NCI-H146 treated with DMSO at 0.1 percent for 48 hours (cell line): ENCODE data around the gene PNPLA7.

ENCODE experiments used
- DNase-seq: peaks from one replicate; lab custom pipeline; 2025; ENCODE audit not compliant: unreplicated experiment; lab: John Stamatoyannopoulos, UW

Gene PNPLA7

DNA sequence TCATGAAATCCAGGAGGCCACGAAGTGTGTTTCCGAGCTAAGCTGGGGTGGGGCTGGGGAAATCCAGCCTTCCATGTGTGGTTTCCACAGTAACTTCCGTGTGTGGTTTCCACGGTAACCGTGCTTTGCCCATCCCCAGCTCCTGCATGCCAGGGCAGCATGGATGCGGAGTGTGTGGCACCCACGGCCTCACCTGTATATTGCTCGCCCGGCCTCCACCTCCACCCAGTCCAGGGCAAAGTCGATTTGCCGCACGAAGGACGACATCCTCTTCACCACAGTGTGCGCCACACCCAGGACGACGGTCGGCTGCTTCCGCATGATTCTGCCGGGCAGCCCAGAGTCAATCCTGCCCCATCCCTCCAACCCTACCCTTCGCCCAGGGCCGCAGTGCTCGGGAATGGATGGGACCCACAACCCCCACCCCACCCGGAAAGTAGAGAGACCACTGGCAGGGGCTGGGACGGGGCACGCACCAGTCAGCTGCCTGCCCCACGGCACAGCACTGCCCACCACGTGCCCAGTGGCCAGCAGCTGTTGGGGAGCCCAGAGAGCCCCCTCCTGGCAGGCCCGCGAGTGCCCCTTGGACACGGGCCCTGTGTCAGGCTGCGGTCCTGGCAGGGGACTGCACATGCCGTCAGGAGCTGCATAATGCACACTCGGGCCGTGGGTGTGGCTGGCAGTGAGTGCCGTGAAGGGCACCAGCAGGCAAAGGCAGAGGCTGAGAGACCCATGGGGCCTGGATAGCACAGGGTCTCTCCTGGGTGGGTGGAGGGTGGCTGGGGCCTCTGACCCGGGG lies 52.1 kb downstream of the PNPLA7 start:
- DNase-seq = no peak

DNA sequence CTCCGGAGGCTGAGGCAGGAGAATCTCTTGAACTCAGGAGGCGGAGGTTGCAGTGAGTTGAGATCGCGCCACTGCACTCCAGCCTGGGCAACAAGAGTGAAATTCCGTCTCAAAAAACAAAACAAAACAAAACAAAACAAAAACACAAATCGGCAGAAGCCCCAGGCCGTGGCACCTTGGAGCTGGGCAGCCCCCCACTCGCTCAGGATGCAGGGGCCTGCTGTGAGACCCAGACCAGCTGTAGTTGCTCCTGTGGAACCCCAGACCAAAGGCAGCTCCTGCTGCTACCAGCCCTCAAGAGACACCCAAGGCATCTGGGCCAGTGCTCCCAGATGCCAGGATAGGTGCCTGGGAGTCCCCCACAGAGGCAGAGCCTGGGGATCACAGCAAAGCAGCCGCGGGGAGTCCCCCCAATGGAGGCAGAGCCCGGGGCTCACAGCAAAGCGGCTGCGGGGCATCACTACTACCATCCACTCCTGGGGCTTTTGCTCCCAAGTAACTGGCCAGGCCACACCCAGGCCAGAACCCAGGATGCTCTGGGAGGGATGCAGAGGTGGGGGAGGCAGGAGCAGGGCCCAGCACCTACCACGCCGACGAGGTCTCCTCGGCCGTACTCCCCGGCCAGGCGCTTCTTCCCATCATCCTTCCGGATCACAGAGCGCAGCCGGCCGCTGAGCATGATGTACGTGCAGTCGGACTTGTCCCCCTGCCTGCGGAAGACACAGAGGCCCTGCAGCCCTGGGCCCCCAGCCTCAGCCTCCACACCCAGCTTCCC lies 53.4 kb downstream of the PNPLA7 start:
- no peak for DNase-seq

DNA sequence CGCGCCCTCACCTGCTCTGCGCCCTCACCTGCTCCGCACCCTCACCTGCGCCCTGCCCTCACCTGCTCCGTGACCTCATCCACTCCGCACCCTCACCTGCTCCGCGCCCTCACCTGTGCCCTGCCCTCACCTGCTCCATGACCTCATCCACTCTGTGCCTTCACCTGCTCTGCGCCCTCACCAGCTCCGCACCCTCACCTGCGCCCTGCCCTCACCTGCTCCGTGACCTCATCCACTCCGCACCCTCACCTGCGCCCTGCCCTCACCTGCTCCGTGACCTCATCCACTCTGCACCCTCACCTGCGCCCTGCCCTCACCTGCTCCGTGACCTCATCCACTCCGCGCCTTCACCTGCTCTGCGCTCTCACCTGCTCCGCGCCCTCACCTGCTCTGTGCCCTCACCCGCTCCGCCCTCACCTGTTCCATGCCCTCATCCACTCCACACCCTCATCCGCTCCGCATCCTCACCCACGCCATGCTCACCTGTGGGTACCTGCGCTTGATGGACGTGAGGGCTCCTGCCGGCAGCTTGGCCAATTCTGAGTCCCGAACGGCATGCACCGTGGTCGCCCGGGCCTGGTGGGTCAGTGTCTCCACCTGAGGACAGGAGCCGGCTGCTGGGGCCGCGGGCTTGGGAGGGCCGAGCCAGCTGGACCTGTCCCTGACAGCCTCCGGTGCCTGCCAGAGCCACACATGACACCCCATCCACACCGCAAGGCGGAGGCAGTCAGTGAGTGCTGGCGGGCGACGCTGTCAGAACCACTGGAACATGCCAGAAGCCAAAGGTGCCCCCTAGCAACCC lies 55.5 kb downstream of the PNPLA7 start:
- DNase-seq = no peak

DNA sequence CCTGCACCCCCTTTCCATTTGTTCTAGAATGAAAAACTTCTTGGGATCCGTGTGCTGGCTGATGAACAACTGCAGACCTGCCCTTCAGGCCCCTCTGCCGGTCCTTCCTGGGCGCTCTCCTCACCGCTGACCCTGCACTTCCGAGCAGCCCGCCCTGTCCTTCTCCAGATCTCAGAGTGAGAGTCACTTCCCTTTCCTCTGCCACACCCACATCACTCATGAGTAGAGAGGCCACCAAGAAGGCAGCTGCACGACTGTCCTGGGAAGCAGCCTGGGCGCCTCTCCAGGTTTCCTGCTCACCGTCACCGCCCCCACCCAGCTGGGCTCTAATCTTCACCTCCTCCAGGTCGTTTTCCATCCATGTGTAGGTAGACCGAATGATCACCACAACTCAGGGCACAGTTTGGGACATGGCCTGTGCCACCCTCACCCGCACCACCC lies 56.1 kb downstream of the PNPLA7 start:
- DNase-seq = no peak

DNA sequence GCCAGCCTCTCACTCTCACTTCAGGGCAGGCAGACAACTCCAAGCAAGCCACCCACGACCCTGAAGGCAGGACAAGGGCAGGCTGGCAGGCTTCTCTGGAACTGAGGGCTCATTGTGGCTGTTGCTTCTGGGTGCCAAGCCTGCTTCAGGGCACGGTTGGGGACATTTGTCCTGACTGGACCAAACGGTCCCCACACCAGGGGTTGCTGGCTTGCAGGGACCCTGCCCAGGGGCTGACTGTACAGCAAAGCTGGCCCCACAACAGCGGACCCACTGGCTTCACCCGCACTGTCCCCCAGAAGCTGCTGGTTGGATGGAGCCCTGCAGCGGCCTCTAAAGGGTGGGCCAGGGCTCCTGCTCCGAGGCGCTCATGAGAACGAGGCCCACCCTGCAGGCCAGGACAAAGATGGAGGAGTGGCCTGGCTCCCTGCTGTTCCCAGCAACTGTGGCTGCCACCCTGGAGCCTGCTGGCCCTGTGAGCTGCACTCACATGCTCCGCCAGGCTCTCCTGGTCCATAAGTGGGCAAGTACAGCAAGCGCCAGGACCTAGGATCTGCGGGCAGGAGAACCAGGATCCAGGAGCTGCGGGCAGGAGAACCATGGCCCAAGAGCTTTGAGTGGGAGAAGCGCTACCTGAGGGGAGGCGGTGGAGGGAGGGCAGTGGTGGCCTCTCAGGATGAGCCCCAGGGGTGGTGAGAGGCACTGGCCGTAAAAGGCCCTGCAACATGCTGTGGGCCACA lies 56.7 kb downstream of the PNPLA7 start:
- no peak for DNase-seq

DNA sequence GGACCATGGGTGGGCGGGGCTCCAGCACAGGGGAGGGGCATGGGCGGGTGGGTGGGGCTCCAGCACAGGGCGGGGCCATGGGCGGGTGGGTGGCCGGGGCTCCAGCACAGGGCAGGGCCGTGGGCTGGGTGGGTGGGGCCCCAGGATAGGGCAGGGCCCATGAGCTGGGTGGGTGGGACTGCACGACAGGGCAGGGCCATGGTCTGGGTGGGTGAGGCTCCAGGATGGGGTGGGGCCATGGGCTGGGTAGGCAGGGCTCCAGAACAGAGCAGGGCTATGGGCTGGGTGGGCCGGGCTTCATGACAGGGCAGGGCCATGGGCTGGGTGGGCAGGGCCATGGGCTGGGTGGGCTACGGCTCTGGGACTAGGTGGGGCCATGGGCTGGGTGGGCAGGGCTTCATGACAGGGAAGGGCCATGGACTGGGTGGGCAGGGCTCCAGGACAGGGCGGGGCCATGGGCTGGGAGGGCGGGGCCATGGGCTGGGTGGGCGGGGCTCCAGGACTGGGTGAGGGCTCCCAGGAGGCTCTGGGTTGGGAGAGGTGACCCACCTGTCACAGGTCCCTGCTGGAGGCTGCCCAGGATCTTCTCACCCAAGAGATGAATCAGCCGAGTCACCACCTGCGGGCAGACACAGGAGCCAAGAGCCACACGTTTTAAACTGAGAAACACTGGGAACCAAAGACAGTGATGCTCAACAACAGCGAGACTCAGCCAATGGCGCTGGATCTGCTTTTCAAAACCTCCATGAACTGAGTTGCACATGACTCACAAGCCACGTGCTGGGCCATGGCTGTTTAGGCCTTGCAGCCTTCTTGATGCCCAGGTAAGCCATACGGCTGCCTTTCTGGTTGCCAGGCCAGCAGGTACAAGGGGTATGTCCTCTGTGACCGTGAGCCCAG lies 57.5 kb downstream of the PNPLA7 start:
- DNase-seq = no peak

DNA sequence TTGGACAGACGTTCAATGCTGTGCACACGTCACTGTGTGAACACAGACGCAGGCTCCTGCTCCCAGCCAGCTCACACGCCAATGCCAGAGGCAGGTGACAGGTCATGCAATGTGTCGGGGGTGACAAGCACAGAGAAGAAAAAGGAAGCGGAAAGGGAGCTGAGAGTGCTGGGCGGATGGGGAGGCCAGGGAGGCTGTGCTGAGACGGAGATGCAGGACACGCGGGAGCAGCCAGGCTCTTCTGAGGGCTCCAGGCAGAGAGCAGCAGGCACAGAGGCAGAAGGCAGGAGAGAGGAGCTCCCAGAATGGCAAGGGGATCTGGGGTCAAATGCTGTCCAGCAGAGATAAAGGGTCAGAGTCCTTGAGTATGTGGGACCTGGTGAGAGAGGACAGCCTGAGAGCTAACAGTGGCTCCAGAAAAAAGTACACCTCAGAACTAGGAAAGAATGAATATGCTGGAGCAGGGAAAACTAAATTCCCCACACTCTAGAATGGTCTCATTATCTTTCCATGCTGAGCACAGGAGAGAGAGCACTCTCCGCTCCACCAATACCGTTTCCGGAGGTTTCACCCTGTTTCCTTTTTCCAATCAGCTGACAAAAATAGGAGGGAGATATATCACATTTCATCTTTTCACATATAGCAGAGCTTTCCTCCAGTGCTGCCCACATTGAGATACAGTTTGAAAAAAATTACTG lies 58.3 kb downstream of the PNPLA7 start:
- DNase-seq = no peak

DNA sequence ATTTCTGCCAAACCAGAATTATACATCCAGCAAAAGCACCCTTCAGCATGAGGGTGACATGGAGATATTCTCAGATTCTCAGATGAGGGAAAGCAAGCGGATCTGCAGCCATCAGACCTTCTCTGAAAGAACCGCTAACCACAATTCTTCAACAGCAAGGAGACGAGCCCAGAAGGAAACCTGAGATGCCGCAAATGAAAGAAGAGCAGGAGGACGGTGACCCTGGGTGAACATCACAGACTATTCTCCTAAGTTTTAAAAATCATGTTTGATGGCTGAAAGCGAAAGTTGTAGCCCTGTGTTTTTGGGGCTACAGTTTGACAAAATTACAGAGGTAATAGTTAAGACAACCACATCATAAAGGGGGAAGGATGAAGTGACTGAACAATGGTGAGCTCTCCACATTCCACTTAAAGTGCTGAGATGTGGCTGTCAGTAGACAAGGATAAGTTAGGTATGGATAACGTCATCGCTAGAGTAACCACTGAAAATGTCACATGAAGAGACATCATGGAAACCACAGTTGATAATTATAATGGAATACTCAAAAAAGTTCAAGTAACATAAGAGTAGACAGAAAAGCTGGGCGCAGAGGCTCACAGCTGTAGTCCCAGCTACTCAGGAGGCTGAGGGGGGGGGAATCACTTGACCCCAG lies 59.5 kb downstream of the PNPLA7 start:
- no peak for DNase-seq

DNA sequence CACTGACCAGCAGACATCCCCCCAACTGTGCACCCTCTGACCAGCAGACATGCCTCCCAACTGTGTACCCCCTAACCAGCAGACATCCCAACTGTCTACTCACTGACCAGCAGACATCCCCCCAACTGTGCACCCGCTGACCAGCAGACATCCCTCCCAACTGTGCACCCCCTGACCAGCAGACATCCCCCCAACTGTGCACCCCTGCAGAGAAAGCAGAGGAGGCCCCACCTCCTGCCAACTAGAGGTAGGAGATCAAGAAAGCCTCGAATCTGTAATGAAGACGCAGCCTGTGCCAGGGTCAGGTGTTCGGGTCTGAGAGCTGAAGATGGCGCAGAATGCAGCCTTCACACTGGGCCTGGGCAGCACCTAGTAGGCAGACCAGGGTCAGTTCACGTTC lies 61.3 kb downstream of the PNPLA7 start:
- DNase-seq = no peak

DNA sequence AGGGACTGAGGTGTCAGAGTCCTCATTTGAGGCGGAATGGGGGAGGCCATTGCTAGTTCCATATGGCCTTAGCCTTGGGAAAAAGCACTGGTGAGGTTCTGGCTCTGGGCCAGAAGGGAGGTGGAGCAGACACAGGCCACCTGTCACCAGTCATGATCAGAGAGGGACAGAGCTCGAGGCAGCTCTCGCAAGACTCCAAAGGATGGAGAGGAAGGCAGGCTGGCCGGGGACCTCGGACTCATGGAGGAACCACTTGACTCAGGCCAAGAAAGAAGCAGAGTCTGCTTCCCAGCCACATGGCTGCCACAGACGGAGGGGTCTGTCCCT lies 61.9 kb downstream of the PNPLA7 start:
- DNase-seq = no peak

DNA sequence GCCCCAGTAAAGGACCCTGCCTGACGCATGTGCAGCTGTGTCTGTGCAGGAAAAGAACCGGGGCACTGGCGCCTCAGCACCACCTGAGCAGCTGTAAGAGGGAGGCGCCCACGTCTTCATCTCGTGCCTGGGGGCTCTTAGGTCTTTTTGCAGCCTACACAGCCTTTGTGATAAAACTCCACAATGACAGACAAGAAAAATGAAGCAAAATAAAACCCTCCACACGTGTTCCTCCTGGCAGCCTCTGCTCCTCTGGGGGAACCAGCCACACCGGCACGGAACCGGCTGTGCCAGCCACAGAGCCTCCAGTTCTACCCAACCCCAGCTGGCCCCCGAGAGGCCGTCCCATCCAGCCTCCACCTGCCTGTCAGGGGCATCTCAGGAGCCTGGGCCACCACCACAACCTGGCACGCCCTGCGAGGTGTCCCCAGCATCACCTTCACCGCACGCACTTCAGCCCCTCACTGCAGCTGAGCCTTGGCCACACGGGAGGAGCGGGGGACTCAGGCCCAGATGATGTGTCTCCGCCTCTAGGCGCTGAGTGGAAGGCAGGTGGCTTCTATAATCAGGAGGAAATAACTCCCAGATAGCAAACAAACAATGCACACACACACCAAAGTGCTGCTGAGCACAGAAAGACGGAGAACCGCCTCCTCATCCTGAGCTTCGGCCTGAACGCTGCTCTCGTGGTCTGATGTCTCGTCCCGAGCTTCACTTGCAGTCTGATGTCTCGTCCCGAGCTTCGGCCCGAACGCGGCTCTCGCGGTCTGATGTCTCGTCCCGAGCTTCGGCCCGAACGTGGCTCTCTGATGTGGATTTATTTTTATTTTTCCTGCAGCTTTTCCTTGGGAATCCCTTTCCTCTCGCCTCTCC lies 62.5 kb downstream of the PNPLA7 start:
- peak; percentile 22 for DNase-seq

DNA sequence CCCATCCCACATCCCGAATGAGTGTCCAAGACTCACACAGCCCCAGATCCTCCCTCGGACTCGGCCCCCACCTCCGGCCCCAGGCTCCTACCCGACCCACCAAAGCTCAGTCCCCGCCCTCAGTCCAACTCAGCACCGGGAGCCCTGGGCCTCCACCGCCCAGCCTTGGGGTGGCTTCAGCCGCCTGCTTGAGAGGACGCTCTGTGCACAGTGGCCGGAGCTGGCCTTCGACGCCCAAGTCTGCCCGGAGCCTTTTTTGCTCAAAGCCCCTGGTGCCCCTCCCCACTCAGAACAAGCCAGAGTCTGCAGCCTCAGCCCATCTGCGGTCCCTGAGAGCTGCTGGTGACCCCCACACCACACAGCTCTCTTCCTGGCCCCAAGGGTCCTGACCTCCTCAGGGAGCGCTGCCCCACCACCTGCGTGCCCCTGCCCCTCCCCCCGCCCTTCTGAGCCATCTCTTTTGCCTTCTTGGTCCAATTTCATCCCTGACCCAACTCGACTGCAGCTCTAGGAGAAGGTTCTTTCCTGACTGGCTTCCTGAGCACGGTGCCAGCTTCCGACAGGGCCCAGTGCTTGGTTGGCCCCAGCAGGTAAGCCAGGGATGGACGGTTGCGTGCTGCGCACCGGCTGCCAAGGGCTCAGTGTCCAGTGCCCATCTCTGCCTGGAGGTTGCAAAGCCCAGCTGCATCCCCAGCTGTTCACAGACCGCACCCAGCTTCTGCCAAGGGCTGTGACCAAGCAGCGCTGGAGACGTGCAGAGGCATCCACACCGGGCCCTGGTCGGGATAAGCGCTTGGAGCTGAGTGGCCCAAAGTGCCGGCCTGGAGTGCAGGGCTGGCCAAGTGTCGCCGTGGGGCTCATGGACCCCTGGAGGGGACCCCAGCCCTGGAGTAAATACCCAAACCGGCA lies 63.4 kb downstream of the PNPLA7 start:
- DNase-seq = no peak

DNA sequence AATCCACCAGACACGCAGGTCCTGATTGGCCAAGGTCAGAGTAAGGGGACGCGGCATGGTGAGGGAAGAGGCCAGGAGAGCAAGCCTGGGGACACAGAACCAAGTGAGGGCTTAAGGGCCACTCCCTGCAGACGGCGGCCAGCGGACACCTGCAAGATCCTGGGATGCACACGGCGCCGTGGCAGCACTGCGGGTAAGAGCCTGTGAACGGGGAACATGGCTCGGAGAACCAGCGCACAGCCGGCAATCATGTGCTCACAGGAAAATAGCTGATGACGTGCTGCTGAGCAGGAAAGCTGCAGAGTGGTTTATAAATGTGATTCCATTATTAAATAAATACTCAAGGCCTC lies 64.1 kb downstream of the PNPLA7 start:
- DNase-seq = no peak

DNA sequence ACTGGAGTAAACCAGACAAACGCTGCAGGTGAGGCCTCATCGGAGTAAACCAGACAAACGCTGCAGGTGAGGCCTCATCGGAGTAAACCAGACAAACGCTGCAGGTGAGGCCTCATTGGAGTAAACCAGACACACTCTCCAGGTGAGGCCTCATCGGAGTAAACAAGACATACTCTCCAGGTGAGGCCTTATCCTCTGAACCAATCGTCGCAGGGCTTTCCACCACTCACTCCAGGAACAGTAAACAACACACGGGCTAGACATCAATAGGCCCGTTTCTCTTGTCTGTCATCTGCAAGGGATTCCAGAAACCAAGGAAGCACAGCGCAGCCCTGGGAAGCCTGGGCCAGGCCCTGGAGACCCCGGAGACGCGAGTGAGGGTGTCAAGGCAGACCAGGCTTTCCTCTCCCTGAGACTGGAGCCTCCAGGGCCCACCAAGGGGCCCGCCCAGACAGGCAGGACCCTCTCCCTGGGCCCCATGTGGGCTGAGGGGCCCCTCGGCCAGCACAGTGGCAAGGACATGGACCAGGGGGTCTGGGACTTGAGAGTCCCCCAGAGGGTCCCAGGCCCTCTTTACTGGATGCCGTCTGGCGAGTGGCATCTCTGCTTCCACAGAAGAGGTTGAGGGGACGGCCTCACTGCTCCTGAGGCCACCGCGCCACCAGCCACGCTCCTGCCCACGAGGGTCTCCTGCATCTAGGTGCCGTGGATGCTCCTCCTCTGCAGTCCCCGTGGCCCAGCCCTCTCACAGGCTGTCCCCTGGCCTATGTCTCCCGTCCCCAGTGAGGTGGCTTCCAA lies 64.7 kb downstream of the PNPLA7 start:
- no peak for DNase-seq

DNA sequence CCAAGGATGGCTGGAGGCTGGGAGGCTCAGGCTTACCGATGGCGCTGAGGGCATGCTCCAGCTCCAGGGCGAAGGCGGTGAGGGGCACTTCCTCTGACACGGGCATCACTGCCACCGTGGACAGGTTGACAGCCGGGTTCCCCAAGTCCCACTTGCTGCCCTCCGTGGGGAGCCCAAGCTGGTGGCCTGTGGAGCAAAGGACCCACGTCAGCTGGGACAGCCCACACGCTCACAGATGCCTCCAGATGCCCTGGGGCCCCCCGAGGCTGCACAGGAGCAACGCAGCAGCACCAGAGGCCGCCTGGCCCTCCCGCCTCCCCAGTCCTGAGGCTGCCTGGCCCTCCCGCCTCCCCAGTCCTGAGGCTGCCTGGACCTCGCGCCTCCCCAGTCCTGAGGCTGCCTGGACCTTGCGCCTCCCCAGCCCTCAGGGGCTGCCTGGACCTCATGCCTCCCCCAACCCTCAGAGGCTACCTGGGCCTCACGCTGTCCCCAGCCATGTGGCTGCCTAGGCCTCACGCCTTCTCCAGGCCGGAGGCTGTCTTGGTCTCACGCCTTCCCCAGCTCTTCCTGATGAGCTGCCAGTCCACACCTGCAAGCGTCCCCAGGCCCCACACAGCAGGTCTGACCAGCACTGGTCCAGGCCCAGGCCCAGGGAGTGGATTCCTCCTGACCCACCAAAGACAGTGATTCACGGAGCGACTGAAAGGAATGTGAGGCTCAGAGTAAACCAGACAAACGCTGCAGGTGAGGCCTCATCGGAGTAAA lies 65.5 kb downstream of the PNPLA7 start:
- DNase-seq = no peak
